ENCODE measurements around the gene CLEC16A.

CLEC16A gene

DNA sequence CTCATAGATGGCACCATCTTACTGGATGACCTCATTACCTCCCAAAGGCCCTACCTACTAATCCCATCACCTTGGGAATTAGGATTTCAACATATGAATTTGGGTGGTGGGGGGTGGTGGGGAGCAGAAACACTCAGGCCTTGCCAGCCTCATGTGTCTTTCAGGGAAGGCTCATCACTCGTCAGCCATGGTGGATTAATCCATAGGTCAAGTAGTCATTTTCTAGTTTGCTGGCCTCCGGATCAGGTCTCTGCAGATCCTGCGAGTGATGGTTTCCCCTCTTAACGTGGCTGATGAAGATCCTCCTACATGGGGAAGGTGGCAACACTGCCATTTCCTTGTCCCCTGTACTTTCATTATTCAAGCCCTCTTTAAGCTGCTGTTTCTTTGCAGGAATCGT, 101.1 kb downstream of the CLEC16A start:
- no peak for FAIRE-seq
- no peak for DNase-seq (ENCODE audit: insufficient read length, low spot score)
- no peak for TF ChIP-seq POLR2A (IDR thresholded peaks at IDR 0.05; ENCODE audit: low read depth, low read length)

DNA sequence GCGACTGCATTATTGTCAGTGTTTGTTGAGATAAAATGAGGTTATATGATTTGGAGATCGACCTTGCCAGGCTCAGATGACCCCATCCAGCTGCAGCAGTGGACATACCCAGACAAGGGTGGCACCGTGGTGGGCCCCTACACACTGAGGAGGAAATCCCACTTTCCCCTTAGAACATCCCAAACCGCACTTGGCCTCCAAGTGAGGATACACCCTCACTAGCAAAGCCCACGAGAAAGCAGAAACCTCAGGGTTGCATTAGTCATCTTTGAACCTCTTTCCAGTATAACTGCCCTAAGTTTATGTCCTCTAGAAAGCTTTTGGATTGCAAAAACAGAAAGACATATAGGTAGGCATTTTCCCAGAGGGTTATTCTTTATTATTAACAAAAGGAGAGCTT, 101.5 kb downstream of the CLEC16A start:
- DNase-seq (ENCODE audit: insufficient read length, low spot score) (no peak), FAIRE-seq (no peak)
- no peak for TF ChIP-seq POLR2A (IDR thresholded peaks at IDR 0.05; ENCODE audit: low read depth, low read length)

- no peak for TF ChIP-seq POLR2A (IDR thresholded peaks at IDR 0.05; ENCODE audit: low read depth, low read length)
- DNase-seq (ENCODE audit: insufficient read length, low spot score) (no peak), FAIRE-seq (no peak)
These were observed 102.1 kb downstream of the CLEC16A start for GRCh38 chr16:11046382-11046931.

DNA sequence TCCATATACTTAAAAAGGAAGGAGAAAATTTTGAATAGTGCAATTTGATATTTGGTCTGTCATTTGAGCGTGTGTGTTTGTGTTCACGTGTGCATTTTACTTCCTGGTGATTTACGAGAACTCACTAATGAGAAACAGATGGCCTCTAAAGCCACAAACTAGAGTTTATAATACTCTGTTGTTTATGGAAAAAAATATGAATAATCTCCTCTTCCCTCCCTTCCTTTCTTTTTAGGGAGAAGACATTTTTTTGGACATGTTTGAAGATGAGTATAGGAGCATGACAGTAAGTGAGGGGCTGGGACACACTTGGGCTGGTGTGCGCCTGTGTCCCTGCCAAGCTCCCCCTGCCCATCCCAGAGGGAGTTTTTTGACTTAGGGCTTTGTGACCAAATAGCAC, 102.7 kb downstream of the CLEC16A start:
- DNase-seq (ENCODE audit: insufficient read length, low spot score), result no peak
- no peak for FAIRE-seq
- no peak for TF ChIP-seq POLR2A (IDR thresholded peaks at IDR 0.05; ENCODE audit: low read depth, low read length)

- DNase-seq (ENCODE audit: insufficient read length, low spot score), result no peak
- no peak for FAIRE-seq
- TF ChIP-seq POLR2A (IDR thresholded peaks at IDR 0.05; ENCODE audit: low read depth, low read length), result no peak
These were observed 103.8 kb downstream of the CLEC16A start for GRCh38 chr16:11047939-11048800.

DNA sequence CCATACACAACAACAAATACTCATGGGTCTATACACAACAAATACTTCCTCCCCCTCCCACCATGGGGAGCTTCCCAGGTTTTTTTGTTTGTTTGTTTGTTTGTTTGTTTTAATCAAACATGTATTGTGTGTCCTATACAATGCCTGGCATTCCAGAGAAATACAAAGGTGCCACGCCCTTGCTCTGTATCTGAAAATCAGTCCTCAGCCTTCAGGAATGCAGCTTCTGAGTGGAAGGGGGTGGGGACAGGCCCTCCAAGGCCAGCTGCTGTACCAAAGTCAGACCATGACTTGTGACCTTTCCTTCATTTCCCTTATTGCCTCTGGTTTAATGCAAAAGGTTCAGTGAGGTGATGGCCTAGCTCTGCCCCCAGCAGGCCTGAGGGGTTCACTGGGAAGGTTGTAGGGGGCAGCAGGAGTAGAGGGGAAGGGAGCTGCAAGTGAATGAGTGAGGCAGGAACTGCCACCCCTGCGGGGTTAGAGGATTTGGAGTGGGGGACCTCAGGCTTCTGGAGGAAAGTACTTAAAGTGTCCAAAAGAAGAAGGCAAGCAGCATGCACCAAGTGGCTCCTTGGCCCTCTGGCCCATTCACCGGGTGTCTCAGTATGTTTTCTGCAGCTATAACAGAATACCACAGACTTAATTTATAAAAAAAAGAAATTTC, 105.2 kb downstream of the CLEC16A start:
- DNase-seq (ENCODE audit: insufficient read length, low spot score) (peak; percentile 26), FAIRE-seq (no peak)
- no peak for TF ChIP-seq POLR2A (IDR thresholded peaks at IDR 0.05; ENCODE audit: low read depth, low read length)

DNA sequence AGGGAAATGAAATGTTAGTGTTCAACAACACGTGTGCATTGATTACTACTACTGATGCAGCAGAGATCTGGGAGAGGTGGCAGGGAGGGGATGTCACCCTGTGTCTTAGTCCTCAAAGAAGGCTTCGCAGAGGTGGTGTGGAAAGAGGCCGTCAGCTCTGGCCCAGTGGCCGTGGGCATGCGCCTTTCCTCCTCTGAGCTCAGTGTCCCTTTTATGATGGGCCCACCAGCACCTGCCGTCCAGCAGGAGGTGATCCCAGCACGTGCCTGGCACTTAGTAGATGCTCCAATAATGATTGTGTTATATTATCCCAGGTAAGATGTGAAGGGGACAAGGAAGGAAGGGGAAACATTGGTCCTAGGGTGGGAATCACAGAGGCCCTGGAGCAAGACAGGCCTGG, 106.2 kb downstream of the CLEC16A start:
- FAIRE-seq (no peak), DNase-seq (ENCODE audit: insufficient read length, low spot score) (no peak)
- no peak for TF ChIP-seq POLR2A (IDR thresholded peaks at IDR 0.05; ENCODE audit: low read depth, low read length)

- FAIRE-seq (no peak), DNase-seq (ENCODE audit: insufficient read length, low spot score) (no peak)
- TF ChIP-seq POLR2A (IDR thresholded peaks at IDR 0.05; ENCODE audit: low read depth, low read length), result no peak
These were observed 106.6 kb downstream of the CLEC16A start for GRCh38 chr16:11050944-11051343.

GRCh38 chr16:11051430-11051829, 107.1 kb downstream of the CLEC16A start:
- FAIRE-seq, result no peak
- no peak for TF ChIP-seq POLR2A (IDR thresholded peaks at IDR 0.05; ENCODE audit: low read depth, low read length)
- no peak for DNase-seq (ENCODE audit: insufficient read length, low spot score)

- no peak for TF ChIP-seq POLR2A (IDR thresholded peaks at IDR 0.05; ENCODE audit: low read depth, low read length)
- FAIRE-seq (no peak), DNase-seq (ENCODE audit: insufficient read length, low spot score) (no peak)
These were observed 107.8 kb downstream of the CLEC16A start for GRCh38 chr16:11051879-11052808.

DNA sequence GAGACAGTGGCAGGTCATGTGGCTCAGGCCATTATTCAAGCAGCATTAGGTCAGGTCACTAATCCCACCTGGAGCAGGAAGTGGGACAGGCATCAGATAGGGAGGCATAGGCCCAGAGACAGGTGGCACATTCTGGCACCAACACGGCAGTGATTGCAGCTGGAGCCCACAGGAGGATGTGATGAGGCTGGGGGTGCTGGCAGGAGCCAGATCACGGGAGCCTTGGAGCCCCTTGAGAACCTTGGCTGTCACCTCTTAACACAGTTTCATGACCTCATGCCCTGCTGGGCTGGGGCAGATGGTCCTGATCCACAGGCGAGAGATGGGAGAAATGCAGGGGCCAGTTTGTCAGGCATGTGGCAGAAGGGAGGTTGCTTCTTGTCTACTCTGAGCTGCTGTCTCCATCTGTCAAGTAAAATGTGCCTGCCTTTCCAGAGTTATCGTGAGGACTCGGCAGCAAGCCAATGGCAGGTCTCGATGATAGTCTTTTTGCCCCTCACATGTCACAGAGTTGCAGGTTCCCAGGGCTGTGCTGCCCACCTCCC, 109.6 kb downstream of the CLEC16A start:
- FAIRE-seq, result no peak
- no peak for TF ChIP-seq POLR2A (IDR thresholded peaks at IDR 0.05; ENCODE audit: low read depth, low read length)

DNA sequence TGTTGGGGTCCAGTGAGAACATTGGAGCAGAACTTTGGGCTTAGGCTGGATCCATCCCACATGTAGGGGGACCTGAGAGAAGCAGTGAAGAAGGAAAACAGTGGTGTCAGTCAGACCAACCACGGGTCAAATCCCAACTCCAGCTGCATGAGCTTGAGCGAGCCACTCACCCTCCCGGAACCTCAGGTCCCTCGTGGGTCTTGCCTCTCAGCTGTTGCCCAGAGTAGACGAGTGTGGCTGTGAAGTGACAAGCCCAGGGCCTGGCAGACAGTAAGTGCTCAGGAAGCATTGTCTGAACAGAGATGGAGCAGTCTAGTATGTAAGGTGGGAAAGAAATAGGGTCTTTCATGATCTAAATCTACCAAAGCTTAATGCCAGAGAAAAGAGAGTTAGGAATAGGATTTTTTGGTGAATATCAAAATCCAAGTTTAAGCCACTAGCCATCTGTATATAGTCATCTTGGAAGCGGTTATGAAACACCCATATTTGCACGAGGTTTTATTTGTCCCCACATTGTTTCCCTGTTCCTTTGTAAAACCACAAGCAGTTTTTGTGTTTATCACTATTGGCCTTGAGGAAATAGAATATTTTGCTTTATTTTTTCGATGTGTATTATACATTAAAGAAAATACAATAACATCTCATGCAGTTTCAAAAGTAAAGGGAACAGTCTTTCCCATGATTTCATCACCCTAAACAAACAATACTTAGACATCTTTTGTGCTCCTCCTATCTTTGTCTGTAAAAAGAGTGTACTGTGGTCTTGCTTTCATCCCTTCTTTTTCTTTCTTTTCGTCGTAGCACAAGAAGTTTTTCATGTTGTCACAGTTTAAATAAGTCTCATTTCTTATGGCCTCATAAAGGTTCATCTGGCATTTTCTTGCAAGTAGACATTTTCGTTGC, 112.0 kb downstream of the CLEC16A start:
- DNase-seq (ENCODE audit: insufficient read length, low spot score) (no peak), FAIRE-seq (no peak)
- no peak for TF ChIP-seq POLR2A (IDR thresholded peaks at IDR 0.05; ENCODE audit: low read depth, low read length)

More for the DNA sequence above, 109.6 kb downstream of the CLEC16A start:
- DNase-seq (ENCODE audit: insufficient read length, low spot score), result no peak
